GM21447 (cell line): ENCODE data around the gene SLC37A1.

ENCODE experiments used
- ATAC-seq: cut with Tn5 transposase; IDR thresholded peaks from one replicate; pipeline ENCODE4 v1.9.1; 2021; ENCODE audit not compliant: unreplicated experiment

The SLC37A1 gene

GRCh38 chr21:42542196-42542595 is 28.5 kb downstream of the SLC37A1 start:
- ATAC-seq = no peak

DNA sequence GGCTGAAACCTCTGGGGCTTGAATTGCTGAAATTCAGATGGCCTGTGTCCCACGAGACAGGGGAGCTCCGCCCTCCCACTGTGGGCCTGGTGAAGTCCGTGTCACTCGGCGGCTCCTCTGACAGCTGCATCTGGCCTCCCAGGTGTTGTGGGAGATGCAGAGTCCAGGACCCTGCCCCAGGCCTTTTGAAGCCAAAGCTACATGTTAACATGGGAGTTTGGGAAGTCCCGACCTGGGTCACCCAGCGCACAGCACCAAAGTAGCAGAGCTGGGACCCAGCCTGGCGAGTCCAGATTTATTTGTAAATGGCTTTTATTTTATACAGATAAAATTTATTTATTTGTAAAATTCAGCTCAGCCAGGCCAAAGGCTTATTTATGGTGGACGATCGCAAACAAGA is 28.9 kb downstream of the SLC37A1 start:
- ATAC-seq = no peak

DNA sequence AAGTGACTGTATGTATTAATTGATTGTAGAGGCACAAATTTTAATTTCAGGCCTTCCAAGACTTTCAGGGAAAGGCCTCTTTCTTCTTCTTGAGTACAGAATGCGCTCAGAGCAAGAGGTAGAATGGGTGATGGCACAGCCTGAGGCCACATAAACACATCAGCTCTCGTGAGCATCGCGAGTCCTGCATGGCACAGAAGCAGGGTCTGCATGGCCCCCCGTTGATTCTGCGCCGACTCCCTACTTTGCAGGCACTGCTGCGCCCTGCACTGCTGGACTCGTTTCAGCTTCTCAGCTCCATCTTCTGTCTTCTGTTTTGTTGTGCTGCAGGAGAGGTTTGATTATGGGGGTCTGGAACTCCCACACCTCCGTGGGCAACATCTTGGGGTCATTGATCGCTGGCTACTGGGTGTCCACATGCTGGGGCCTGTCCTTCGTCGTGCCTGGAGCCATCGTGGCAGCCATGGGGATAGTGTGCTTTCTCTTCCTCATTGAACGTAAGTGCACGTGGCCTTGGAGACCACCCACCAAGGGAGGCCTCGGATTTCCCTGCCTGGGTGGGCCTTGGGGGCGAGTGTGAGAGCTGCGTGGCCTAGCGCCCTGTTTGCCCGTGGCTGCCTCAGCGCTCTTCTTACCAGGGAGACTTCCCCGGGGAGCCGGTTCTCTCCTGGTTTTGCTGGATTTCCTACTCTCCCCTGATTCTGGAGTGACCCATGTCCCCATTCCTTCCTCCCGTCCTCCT is 29.6 kb downstream of the SLC37A1 start:
- ATAC-seq = no peak

GRCh38 chr21:42544544-42544943 is 30.9 kb downstream of the SLC37A1 start:
- no peak for ATAC-seq

DNA sequence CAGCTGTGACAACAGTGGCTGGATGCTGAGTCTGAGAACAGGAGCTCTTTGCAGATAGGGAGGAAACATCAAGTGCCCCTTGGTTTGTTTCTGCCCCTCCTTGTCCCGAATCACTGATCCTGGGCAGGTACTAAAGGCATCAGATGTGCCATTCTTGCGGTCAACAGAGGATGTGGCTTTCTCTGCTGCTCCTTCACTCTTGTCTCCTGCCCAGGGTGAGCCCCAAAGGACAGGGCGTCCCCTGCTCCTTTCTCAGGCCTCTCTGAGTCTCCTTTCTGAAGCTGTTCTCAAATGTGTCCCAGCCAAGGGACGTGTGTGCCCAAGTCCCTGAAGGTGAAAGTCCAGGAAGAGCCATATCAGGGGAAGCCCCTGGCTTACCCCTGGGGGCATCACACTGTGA is 31.7 kb downstream of the SLC37A1 start:
- no peak for ATAC-seq

- ATAC-seq = no peak
Observed at GRCh38 chr21:42545745-42546144, 32.1 kb downstream of the SLC37A1 start.

GRCh38 chr21:42546433-42546832 is 32.8 kb downstream of the SLC37A1 start:
- no peak for ATAC-seq

- ATAC-seq = no peak
Observed at GRCh38 chr21:42547001-42547905, 33.6 kb downstream of the SLC37A1 start.

GRCh38 chr21:42547906-42548365 is 34.3 kb downstream of the SLC37A1 start:
- no peak for ATAC-seq

DNA sequence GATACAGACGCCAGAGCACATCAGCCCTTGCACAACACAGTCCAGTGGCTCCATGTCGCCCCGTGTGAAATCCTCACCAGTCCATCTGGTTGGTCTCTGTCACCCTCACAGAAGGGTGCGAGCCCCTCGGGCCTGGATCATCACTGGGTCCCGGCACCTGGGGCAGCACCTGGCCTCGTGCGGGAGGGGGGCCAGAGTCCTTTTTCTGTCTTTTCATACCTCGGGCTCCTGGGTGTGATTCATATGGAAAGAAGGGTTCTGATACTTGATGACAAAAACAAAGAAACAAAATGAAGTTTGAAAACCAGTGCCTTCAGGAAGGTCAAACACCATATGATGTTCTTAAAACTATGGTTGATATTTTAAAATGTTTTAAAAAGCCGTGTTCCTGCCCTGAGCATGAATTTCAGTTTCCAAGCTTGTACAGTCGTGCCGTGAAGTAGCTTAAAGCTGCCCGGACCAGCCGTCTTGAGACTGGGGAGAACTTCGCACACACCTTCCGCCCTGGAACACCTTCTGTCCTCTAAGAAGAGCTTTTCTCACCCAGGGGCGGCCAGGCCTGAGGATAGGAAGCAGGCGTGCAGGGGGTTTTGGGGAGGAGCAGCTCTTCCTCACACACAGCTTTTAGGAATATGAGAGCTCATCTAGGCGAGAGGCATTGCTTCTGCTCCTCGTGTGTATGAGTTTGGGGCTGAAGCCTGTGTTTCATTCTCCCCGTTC is 35.2 kb downstream of the SLC37A1 start:
- no peak for ATAC-seq

GRCh38 chr21:42550817-42551216 is 37.2 kb downstream of the SLC37A1 start:
- no peak for ATAC-seq

DNA sequence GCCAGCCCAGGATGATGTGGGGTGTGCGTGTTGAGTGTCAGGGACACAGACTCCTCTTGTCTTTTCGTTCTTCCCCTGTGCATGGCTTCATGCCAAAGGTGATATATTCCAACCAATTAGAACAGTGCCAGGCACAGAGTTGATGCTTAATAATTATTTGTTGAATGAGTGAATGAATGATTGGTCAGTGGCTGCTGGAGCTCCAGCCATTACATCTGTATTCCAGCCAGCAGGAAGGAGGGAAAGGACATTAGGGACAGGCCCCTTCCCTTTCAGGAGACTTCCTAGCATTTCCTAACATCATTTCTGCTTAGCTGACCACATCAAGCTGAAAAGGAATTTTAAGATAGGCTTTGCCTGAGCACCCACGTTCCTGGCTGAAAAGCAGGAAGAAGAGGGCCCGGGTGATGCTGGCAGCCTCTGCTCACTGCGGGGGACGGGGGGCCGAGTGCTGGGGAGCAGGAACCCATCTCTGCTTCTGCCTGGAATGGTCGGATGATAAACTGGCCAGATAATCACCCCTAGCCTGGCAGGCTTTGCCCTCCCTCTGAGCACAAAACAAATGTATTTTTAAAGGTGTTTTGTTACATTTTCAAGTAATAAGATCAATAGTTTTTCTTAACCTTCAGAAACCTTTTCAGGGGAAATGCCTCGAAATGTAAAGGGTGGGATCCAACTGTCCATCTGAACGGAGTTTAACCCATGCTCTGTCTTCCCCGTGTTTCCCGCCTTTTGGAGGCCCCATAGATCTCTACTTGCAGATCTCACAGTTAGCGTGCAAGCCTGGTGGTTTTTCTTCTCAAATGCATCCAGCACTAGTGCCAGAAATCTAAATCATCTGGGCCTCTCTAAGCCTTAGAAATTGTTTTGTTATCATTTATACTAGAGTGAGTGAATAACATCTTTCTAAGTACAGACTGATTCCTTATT is 39.0 kb downstream of the SLC37A1 start:
- ATAC-seq = no peak

- ATAC-seq = no peak
Observed at GRCh38 chr21:42553435-42553834, 39.8 kb downstream of the SLC37A1 start.

GRCh38 chr21:42554251-42554961 is 40.8 kb downstream of the SLC37A1 start:
- no peak for ATAC-seq

DNA sequence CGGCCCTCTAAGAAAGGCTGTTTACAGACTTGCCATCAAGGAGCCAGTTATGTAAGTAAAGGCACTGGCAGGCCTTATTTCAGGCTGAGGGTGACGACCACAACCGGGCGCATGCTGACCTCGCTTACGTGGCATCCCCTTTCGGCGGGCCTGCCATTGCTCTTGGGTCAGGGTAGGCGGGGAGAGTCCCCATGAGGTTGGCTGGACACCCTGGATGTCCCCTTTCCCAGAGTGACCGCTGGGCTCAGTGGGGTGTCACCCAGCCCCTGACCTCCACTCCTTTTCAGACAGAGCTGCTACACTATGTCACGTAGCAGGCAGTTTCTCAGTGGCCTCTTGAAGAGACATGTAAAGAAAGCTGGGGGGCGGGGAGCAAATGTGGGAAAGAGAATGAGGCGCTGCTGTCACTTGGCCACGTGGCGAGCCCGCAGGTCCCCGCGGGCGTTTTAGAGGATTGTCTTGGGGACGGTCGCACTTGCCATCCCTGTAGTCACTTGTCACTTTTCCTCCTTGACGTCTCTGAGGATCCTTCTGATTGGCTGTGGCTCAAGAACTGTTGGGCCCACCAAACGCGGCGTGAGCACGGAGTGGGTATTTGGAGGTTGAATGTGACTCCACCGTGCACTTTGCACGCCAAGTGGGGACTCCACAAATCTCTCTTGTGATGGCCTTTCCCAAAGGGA is 42.2 kb downstream of the SLC37A1 start:
- no peak for ATAC-seq

- ATAC-seq = no peak
Observed at GRCh38 chr21:42556476-42556875, 42.8 kb downstream of the SLC37A1 start.

- no peak for ATAC-seq
Observed at GRCh38 chr21:42556960-42557359, 43.3 kb downstream of the SLC37A1 start.

- no peak for ATAC-seq
Observed at GRCh38 chr21:42557420-42557819, 43.8 kb downstream of the SLC37A1 start.

- no peak for ATAC-seq
Observed at GRCh38 chr21:42558368-42558767, 44.7 kb downstream of the SLC37A1 start.
